ENCODE measurements around the gene RREB1. TPM values are rescaled to one million over a fixed set of nuclear protein-coding genes. Genes with fewer than 3 reads are reported as not detected.
A peak's percentile ranks its signal among the peaks of the same experiment; 100 is the strongest.

RREB1 gene
- total RNA-seq, 4 donors from 2014 or later = 73.9 to 214 (median 107) TPM

GRCh38 chr6:7138046-7138531 lies 30.3 kb downstream of the RREB1 start:
- no peak for DNase-seq
- no peak for TF ChIP-seq POLR2A (IDR thresholded peaks at IDR 0.05)
- TF ChIP-seq POLR2AphosphoS5 (IDR thresholded peaks at IDR 0.05) = no peak
- no peak for TF ChIP-seq EP300 (IDR thresholded peaks at IDR 0.05; ENCODE audit: low read depth)
- no peak for TF ChIP-seq CTCF (IDR thresholded peaks at IDR 0.05)
- no peaks in the 10 kb centered on the region for H3K9me3 ChIP-seq
- peaks cover 41 to 85% (median 67%) of the 10 kb centered on the region in 4 donors for H3K4me1 ChIP-seq
- no peaks in the 10 kb centered on the region for H3K27me3 ChIP-seq
- peak overlapping the region; percentile 93 to 98 (median 96) for H3K27ac ChIP-seq
- H3K36me3 ChIP-seq = no peaks in the 10 kb centered on the region
- in situ Hi-C loops (cut with MboI; ENCODE audit: low pct_ligation_motif_present in 1 of 4, low pct_unique_long_range_greater_than_20kb in 1 of 4, low sequenced_read_pairs in 3 of 4) (no loop called here), intact Hi-C loops (cut with DNase I; ENCODE audit: low total_unique reads) (no loop called here)
- WGBS, 2 donors (ENCODE audit: low coverage in 1 of 2) = 20% methylated on average over 2 of the region's 2 CpGs; no CpG with 5 or more reads in 1 of the 2 donors
- H3K4me3 ChIP-seq = peak overlapping the region in 1 of 4 donors; percentile 5

DNA sequence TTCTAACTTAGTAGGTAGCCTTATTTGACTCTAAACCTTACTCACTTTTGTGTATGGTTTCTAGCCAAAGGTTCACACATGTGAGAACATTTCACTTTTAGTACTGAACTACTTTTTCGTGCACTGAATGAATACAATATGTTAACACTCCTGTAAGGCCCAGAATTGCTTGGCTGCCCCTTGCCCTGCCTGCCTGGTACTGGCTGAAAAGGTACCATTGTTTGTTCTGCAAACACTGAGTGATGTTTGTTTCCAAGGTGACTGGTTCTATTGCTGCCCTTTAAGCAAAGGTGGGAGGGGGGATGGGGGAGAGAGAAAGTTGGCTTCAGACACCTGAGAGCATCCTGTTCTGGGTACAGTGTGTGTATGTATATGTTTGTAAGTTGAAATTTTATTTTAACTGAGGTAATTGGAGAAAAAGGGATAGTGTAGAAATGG lies 31.2 kb downstream of the RREB1 start:
- intact Hi-C loops (cut with DNase I; ENCODE audit: low total_unique reads) (no loop called here), in situ Hi-C loops (cut with MboI; ENCODE audit: low pct_ligation_motif_present in 1 of 4, low pct_unique_long_range_greater_than_20kb in 1 of 4, low sequenced_read_pairs in 3 of 4) (no loop called here)
- no peaks in the 10 kb centered on the region for H3K9me3 ChIP-seq
- H3K27ac ChIP-seq = peak overlapping the region; percentile 93 to 98 (median 96)
- H3K4me1 ChIP-seq = peaks cover 41 to 86% (median 73%) of the 10 kb centered on the region in 4 donors
- H3K36me3 ChIP-seq = no peaks in the 10 kb centered on the region
- TF ChIP-seq EP300 (IDR thresholded peaks at IDR 0.05; ENCODE audit: low read depth) = no peak
- no peak for TF ChIP-seq POLR2A (IDR thresholded peaks at IDR 0.05)
- TF ChIP-seq POLR2AphosphoS5 (IDR thresholded peaks at IDR 0.05) = peak in 1 of 3 donors; percentile 40
- no peak for TF ChIP-seq CTCF (IDR thresholded peaks at IDR 0.05)
- no peaks in the 10 kb centered on the region for H3K27me3 ChIP-seq
- 26 to 78% methylated on average over 1 of the region's 1 CpG for WGBS, 2 donors (ENCODE audit: low coverage in 1 of 2)
- H3K4me3 ChIP-seq = no peak overlapping the region
- peak; percentile 75 for DNase-seq

DNA sequence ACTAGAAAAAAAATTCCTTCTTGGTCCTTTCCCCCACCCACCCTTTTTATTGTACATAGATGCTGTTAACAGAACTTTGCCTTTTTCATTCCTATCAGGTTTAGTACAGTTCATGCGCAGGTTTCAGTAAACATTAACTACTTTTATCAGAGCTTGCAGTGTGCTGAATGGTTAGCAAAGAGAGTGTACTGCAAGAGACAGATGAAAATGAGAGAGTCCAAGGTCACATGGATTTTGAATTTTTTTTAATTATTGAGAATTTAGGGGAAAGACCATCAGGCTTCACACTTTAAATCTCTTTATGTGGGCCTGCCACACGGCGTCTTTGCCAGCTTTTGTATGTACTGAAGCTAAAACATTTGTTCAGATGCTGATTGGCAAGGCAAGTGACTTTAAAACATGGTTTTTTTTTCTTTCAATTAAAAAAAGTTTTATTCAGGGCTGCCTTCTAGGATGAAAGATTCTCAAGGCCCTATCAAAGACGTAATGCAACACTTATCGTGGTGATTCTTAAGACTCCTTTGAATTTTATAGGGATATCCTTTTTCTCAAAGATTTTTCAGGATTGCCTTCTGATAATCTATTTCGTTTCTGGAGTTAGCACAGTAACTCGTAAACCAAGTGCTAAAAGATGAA lies 32.2 kb downstream of the RREB1 start:
- DNase-seq = no peak

More for the DNA sequence above, 32.2 kb downstream of the RREB1 start:
- in situ Hi-C loops (cut with MboI; ENCODE audit: low pct_ligation_motif_present in 1 of 4, low pct_unique_long_range_greater_than_20kb in 1 of 4, low sequenced_read_pairs in 3 of 4) = no loop called here
- H3K4me1 ChIP-seq = peaks cover 46 to 94% (median 82%) of the 10 kb centered on the region in 4 donors
- H3K9me3 ChIP-seq = no peaks in the 10 kb centered on the region
- peak overlapping the region; percentile 93 to 98 (median 96) for H3K27ac ChIP-seq
- no peaks in the 10 kb centered on the region for H3K36me3 ChIP-seq
- H3K4me3 ChIP-seq = peak overlapping the region in 1 of 4 donors; percentile 58
- WGBS, 2 donors (ENCODE audit: low coverage in 1 of 2) = 53 to 54% methylated on average over 7 of the region's 7 CpGs
- intact Hi-C loops (cut with DNase I; ENCODE audit: low total_unique reads) = no loop called here
- TF ChIP-seq POLR2AphosphoS5 (IDR thresholded peaks at IDR 0.05) (peak in 2 of 3 donors; percentile 25 to 35), EP300 (IDR thresholded peaks at IDR 0.05; ENCODE audit: low read depth) (no peak), CTCF (IDR thresholded peaks at IDR 0.05) (no peak)
- no peaks in the 10 kb centered on the region for H3K27me3 ChIP-seq

Measured in transverse colon (tissue), 4 donors.